ENCODE measurements around the gene GALNT18.

Gene GALNT18

GRCh38 chr11:11406652-11407051 lies 215.2 kb downstream of the GALNT18 start:
- peaks cover 5% of the 10 kb centered on the region for H3K4me1 ChIP-seq (ENCODE audit: insufficient read depth, low read length)
- H3K27ac ChIP-seq (ENCODE audit: low read depth, low read length), result no peak overlapping the region
- H3K4me3 ChIP-seq (ENCODE audit: low read length), result no peak overlapping the region
- H3K36me3 ChIP-seq (ENCODE audit: insufficient read depth, low read length), result no peaks in the 10 kb centered on the region
- no peak overlapping the region for H3K9ac ChIP-seq (ENCODE audit: low read depth, low read length)
- H3K27me3 ChIP-seq (ENCODE audit: insufficient read depth, low read length), result no peaks in the 10 kb centered on the region
- no peaks in the 10 kb centered on the region for H3K9me3 ChIP-seq (ENCODE audit: insufficient read depth, low read depth, low read length)
- 94% methylated on average over 3 of the region's 3 CpGs for WGBS

GRCh38 chr11:11403763-11404725 lies 217.8 kb downstream of the GALNT18 start:
- Histone ChIP-seq H3K9me3 (ENCODE audit: insufficient read depth, low read depth, low read length) (no peaks in the 10 kb centered on the region), H3K36me3 (ENCODE audit: insufficient read depth, low read length) (no peaks in the 10 kb centered on the region), H3K27ac (ENCODE audit: low read depth, low read length) (no peak overlapping the region), H3K9ac (ENCODE audit: low read depth, low read length) (no peak overlapping the region), H3K27me3 (ENCODE audit: insufficient read depth, low read length) (no peaks in the 10 kb centered on the region), H3K4me1 (ENCODE audit: insufficient read depth, low read length) (peaks cover 5% of the 10 kb centered on the region), H3K4me3 (ENCODE audit: low read length) (no peak overlapping the region)
- WGBS, result 63% methylated on average over 20 of the region's 20 CpGs

GRCh38 chr11:11401960-11402535 lies 219.8 kb downstream of the GALNT18 start:
- Histone ChIP-seq H3K4me3 (ENCODE audit: low read length) (no peak overlapping the region), H3K36me3 (ENCODE audit: insufficient read depth, low read length) (no peaks in the 10 kb centered on the region), H3K27ac (ENCODE audit: low read depth, low read length) (no peak overlapping the region), H3K9me3 (ENCODE audit: insufficient read depth, low read depth, low read length) (no peaks in the 10 kb centered on the region), H3K27me3 (ENCODE audit: insufficient read depth, low read length) (no peaks in the 10 kb centered on the region), H3K4me1 (ENCODE audit: insufficient read depth, low read length) (peaks cover 5% of the 10 kb centered on the region), H3K9ac (ENCODE audit: low read depth, low read length) (no peak overlapping the region)
- 92% methylated on average over 3 of the region's 3 CpGs for WGBS

- Histone ChIP-seq H3K36me3 (ENCODE audit: insufficient read depth, low read length) (no peaks in the 10 kb centered on the region), H3K27ac (ENCODE audit: low read depth, low read length) (no peak overlapping the region), H3K4me3 (ENCODE audit: low read length) (no peak overlapping the region), H3K27me3 (ENCODE audit: insufficient read depth, low read length) (no peaks in the 10 kb centered on the region), H3K9me3 (ENCODE audit: insufficient read depth, low read depth, low read length) (no peaks in the 10 kb centered on the region), H3K4me1 (ENCODE audit: insufficient read depth, low read length) (peaks cover 10% of the 10 kb centered on the region), H3K9ac (ENCODE audit: low read depth, low read length) (no peak overlapping the region)
- WGBS, result 72% methylated on average over 9 of the region's 9 CpGs
Observed at GRCh38 chr11:11400635-11401232, 221.1 kb downstream of the GALNT18 start.

- no peak overlapping the region for H3K9ac ChIP-seq (ENCODE audit: low read depth, low read length)
- no peaks in the 10 kb centered on the region for H3K27me3 ChIP-seq (ENCODE audit: insufficient read depth, low read length)
- WGBS, result 94% methylated on average over 3 of the region's 3 CpGs
- H3K4me1 ChIP-seq (ENCODE audit: insufficient read depth, low read length), result peaks cover 10% of the 10 kb centered on the region
- H3K9me3 ChIP-seq (ENCODE audit: insufficient read depth, low read depth, low read length), result no peaks in the 10 kb centered on the region
- no peaks in the 10 kb centered on the region for H3K36me3 ChIP-seq (ENCODE audit: insufficient read depth, low read length)
- H3K4me3 ChIP-seq (ENCODE audit: low read length), result no peak overlapping the region
- no peak overlapping the region for H3K27ac ChIP-seq (ENCODE audit: low read depth, low read length)
Observed at GRCh38 chr11:11400121-11400520, 221.7 kb downstream of the GALNT18 start.

- no peak overlapping the region for H3K27ac ChIP-seq (ENCODE audit: low read depth, low read length)
- H3K36me3 ChIP-seq (ENCODE audit: insufficient read depth, low read length), result no peaks in the 10 kb centered on the region
- no peaks in the 10 kb centered on the region for H3K9me3 ChIP-seq (ENCODE audit: insufficient read depth, low read depth, low read length)
- H3K4me1 ChIP-seq (ENCODE audit: insufficient read depth, low read length), result peaks cover 5% of the 10 kb centered on the region; the same call in 1 of the 2 replicates
- H3K4me3 ChIP-seq (ENCODE audit: low read length), result no peak overlapping the region
- WGBS, result 90% methylated on average over 3 of the region's 3 CpGs
- no peak overlapping the region for H3K9ac ChIP-seq (ENCODE audit: low read depth, low read length)
- H3K27me3 ChIP-seq (ENCODE audit: insufficient read depth, low read length), result no peaks in the 10 kb centered on the region
Observed at GRCh38 chr11:11397781-11398180, 224.0 kb downstream of the GALNT18 start.

- WGBS, result 81% methylated on average over 2 of the region's 2 CpGs
- Histone ChIP-seq H3K27ac (ENCODE audit: low read depth, low read length) (no peak overlapping the region), H3K36me3 (ENCODE audit: insufficient read depth, low read length) (no peaks in the 10 kb centered on the region)
Observed at GRCh38 chr11:11397036-11397415, 224.8 kb downstream of the GALNT18 start.

GRCh38 chr11:11396301-11397035 lies 225.3 kb downstream of the GALNT18 start:
- Histone ChIP-seq H3K4me3 (ENCODE audit: low read length) (no peak overlapping the region), H3K4me1 (ENCODE audit: insufficient read depth, low read length) (peaks cover 5% of the 10 kb centered on the region; the same call in 1 of the 2 replicates), H3K36me3 (ENCODE audit: insufficient read depth, low read length) (no peaks in the 10 kb centered on the region), H3K27ac (ENCODE audit: low read depth, low read length) (no peak overlapping the region), H3K9ac (ENCODE audit: low read depth, low read length) (no peak overlapping the region), H3K9me3 (ENCODE audit: insufficient read depth, low read depth, low read length) (no peaks in the 10 kb centered on the region), H3K27me3 (ENCODE audit: insufficient read depth, low read length) (no peaks in the 10 kb centered on the region)
- WGBS, result 77% methylated on average over 11 of the region's 11 CpGs

More at GRCh38 chr11:11397036-11397415, 224.8 kb downstream of the GALNT18 start:
- Histone ChIP-seq H3K9ac (ENCODE audit: low read depth, low read length) (no peak overlapping the region), H3K27me3 (ENCODE audit: insufficient read depth, low read length) (no peaks in the 10 kb centered on the region), H3K9me3 (ENCODE audit: insufficient read depth, low read depth, low read length) (no peaks in the 10 kb centered on the region), H3K4me3 (ENCODE audit: low read length) (no peak overlapping the region), H3K4me1 (ENCODE audit: insufficient read depth, low read length) (peaks cover 5% of the 10 kb centered on the region; the same call in 1 of the 2 replicates)

- no peaks in the 10 kb centered on the region for H3K36me3 ChIP-seq (ENCODE audit: insufficient read depth, low read length)
- H3K4me1 ChIP-seq (ENCODE audit: insufficient read depth, low read length), result peaks cover 5% of the 10 kb centered on the region; the same call in 1 of the 2 replicates
- no peak overlapping the region for H3K9ac ChIP-seq (ENCODE audit: low read depth, low read length)
- WGBS, result 79% methylated on average over 2 of the region's 2 CpGs
- no peak overlapping the region for H3K4me3 ChIP-seq (ENCODE audit: low read length)
- no peaks in the 10 kb centered on the region for H3K27me3 ChIP-seq (ENCODE audit: insufficient read depth, low read length)
- no peaks in the 10 kb centered on the region for H3K9me3 ChIP-seq (ENCODE audit: insufficient read depth, low read depth, low read length)
- no peak overlapping the region for H3K27ac ChIP-seq (ENCODE audit: low read depth, low read length)
Observed at GRCh38 chr11:11395126-11395525, 226.7 kb downstream of the GALNT18 start.

GRCh38 chr11:11394241-11394640 lies 227.6 kb downstream of the GALNT18 start:
- peaks cover 5% of the 10 kb centered on the region; the same call in 1 of the 2 replicates for H3K4me1 ChIP-seq (ENCODE audit: insufficient read depth, low read length)
- H3K27ac ChIP-seq (ENCODE audit: low read depth, low read length), result no peak overlapping the region
- H3K36me3 ChIP-seq (ENCODE audit: insufficient read depth, low read length), result no peaks in the 10 kb centered on the region
- no peak overlapping the region for H3K9ac ChIP-seq (ENCODE audit: low read depth, low read length)
- no peaks in the 10 kb centered on the region for H3K9me3 ChIP-seq (ENCODE audit: insufficient read depth, low read depth, low read length)
- H3K27me3 ChIP-seq (ENCODE audit: insufficient read depth, low read length), result no peaks in the 10 kb centered on the region
- no peak overlapping the region for H3K4me3 ChIP-seq (ENCODE audit: low read length)
